GM18861 (cell line): ENCODE data around the gene MITF.
A peak's percentile ranks its signal among the peaks of the same experiment; 100 is the strongest.

Experiments
- ATAC-seq: cut with Tn5 transposase; IDR thresholded peaks from one replicate; pipeline ENCODE4 v1.9.1; 2021; ENCODE audit not compliant: unreplicated experiment

Gene MITF

DNA sequence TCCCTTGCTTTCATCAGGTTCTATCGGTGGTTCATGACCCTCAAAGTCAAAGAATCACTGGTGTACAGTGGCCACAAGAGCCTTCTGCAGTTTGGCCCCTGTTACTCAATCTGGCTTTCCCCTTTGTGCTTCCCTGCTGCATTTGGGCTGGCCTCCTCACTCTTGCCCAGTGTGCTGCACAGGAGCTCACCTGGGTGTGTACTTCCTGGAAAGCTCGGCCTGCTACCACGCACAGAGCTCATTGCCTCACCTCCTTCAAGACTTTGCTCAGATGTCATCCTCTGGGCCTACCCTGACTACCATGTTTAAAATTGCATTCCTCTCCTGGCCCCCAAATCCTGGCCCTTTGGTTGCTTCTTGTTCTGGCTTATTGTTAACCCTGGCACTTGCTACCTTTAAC, 90.9 kb downstream of the MITF start:
- no peak for ATAC-seq

- no peak for ATAC-seq
Observed at GRCh38 chr3:69831737-69832136, 92.5 kb downstream of the MITF start.

DNA sequence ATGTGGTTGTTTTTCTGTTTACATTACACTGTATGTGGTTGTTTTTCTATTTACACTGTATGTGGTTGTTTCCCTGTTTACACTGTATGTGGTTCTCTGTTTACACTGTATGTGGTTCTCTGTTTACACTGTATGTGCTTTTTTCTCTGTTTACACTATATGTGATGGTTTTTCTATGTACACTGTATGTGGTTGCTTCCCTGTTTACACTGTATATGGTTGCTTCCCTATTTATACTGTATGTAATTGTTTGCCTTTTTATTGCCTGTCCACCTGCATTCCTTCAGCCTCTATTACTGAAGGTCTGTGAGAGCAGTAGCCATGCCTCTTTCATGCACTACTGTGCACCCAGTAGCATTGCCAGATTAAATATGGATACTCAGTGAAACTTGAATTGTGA, 94.3 kb downstream of the MITF start:
- no peak for ATAC-seq

DNA sequence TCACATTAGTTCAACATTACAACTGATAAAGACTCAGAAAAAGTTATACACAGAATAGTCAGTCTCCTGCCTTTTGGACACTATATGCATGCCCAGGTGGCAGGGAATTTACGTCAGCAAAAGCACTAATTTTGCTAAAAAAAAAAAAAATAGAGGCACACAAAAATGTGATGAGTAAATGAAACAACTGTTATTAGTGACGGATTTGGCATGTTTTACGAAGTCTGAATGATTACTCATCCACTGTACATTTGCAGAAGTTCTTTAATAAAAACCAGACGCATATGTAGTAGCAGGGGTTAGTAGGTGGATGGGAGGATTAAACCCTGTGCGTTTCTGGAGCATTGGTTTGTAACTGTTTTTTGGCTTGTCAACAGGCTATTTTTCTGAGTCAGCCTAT, 99.0 kb downstream of the MITF start:
- no peak for ATAC-seq

GRCh38 chr3:69838696-69839515, 99.6 kb downstream of the MITF start:
- no peak for ATAC-seq

GRCh38 chr3:69842351-69842750, 103.1 kb downstream of the MITF start:
- ATAC-seq: no peak

DNA sequence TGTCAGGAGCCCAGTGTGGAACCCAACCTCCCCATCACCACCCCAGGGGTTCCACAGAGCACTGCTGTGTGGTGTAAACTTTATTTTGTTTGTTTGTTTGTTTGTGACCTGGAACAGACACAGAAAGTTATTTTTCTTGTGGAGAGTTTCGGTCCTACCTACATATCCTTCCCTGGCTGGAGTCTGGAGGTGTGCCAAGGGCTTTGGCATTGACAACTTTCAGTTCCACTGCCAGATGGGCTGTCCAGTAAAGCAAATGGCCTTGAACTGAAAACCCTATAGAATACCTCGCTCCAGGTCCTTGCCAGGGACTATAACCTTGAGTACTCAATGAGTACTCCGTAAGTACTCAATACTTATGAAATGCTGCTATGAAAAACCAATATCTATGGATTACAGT, 103.5 kb downstream of the MITF start:
- ATAC-seq: no peak

DNA sequence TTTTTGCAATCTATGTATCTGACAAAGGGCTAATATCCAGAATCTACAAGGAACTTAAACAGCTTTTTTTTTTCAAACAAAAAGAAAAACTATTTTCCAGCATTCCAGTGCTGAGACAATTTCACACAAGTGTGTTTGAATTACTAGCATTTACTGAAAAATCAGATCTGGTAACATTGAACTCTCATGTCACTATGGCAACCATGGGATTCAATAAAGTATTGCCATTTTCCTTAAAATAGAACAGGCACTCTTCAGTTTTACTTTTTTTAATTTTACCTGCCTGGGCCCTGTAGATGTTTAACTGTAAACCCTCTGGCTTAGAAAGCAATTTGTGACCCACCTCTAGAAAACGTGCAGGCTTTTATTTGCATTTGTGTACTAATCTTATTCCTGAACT, 105.4 kb downstream of the MITF start:
- no peak for ATAC-seq

DNA sequence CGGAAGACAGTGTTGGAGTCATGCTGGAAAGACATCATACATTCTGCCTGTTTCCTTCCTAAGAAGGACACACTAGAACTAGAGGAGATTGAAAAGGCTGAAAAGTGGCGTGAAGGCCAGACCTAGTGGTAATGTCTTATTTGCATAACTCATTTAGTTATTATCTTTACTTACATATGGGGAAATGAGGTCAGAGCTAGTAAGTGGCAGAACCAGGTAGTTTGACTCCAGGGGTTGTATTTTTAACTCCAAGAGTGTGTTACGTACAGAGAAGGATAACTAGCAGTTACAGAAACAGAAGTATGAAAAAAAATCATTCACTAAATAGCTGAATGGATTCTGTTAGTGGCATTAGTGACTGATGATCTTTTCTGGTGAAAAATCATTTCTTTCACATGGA, 108.0 kb downstream of the MITF start:
- no peak for ATAC-seq

DNA sequence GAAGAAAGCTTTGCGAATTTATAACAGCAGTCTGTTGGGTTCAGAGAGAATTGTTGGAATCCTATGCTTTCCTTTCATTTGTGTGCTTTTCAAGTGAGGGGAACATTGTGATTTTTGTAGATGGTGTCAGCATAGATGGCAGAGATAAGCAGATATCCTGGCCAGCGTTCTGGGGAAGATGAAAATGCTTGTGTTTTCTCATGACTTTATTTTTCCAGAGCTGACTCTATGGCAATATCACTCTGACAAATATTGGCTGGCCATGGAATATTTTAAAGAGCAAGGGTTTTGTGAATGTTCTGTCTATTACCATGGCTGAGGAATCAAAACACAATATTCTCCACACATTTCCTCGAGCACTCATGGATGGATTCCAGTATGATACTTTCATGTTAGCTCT, 108.8 kb downstream of the MITF start:
- ATAC-seq: no peak

DNA sequence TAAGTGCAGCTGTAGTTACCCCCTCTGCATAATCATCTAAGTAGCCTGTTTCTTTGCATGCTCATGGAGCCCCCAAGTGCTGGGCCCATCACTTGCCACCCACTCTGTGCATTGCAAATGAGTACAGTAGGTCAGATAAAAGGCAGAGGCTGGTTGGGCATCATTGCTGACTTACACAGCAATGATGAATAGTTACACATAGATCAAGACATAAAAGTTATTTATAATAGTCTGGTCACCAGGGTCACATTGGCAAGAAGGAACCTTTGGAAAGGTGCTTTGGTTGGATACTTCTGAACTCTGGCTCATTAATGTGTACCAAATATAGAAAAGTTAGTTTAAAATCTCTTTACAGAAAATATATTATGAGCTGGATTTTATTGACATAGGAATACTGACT, 111.6 kb downstream of the MITF start:
- ATAC-seq: no peak

DNA sequence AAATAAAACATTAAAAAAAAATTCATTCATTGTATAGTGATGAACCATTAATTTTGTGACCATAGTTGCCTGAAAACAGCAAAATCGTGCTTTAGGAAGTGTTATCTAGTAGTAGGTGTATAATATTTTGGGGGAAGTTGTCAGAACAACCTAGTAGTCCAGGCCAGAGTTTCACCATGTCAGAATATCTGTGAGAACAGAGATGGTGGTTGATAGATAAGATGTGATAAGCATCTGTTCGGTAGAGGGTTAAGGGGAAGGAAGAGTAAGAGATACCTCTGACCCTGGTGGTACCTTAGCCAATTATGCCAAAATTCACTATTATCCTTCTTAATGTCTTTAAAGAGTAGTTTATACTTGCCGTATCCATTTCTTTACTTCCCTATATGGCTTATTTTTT, 113.8 kb downstream of the MITF start:
- no peak for ATAC-seq

- ATAC-seq: no peak
Observed at GRCh38 chr3:69855436-69856162, 116.3 kb downstream of the MITF start.

- ATAC-seq: no peak
Observed at GRCh38 chr3:69856965-69857705, 117.9 kb downstream of the MITF start.

GRCh38 chr3:69861556-69861955, 122.3 kb downstream of the MITF start:
- no peak for ATAC-seq

DNA sequence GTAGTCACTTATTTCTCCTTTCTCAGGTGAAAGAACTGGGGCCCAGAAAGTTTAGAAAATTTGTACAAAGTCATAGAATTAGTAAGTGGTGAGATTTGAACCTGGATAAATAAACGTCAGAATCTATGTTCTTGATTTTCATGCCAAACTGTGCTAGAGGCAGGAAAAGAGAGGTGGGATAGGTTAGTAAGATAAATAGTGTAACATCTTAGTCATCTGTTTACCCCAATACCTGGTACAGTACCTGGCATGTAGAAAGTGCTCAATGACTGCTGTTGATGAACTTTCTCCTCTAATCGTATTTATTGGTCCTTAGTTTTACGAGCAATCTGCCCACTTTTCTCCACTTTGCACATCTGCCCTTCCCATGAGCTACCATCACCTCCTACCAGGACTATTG, 124.9 kb downstream of the MITF start:
- no peak for ATAC-seq

DNA sequence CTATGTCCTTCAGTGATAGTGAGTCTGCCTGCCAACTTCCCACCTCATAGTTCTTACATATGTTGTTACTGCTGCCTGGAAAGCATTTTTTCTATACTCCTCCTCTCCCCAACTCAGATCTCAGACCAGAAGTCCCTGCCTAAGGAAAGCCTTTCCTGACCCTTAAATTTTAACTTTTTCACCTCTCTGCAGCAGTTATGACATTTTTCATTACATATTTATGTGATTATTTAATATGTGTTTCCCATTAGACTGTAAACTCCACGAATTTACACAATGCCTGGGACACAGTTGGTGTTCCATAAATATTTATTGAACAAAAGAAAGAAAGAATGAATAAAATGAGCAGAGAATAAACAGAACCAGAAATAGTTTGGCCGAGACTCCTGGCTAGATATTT, 125.5 kb downstream of the MITF start:
- ATAC-seq: no peak

- no peak for ATAC-seq
Observed at GRCh38 chr3:69865925-69866679, 126.8 kb downstream of the MITF start.

DNA sequence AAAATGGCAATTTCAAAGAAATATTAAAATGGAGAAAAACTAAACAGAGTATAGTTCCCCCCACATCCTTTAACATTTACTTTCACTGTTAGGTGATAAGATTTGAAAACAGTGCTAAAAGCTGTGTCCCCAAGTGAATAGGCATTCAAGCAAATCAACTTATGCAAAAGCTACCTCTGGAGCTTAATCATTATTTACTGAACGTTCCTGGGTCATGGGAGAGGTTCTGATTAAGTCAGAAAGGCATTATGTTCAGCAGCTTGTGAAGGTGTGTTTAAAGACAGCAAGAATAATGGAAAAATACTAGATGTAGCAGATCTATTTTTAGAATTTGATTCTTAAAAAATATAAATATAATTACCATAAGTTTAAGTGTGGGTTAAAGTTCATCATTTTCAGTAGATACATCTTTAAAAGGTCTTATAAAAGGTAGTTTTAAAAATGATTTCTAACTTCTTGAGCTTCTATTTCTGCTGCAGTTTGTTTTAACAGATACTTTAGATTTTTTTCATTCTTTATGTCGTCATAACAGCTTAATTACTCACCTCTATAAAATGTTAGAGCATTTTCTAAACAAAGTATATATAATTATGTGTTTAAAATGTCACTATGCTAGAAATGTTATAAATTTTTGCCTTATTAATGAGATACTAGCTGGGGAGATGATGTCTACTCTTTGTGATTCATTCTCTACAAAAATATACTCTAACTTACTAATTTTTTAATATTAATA, 127.9 kb downstream of the MITF start:
- ATAC-seq: peak; percentile 50

GRCh38 chr3:69867941-69868505, 128.8 kb downstream of the MITF start:
- no peak for ATAC-seq
